ENCODE data around the gene KLRC2.
"Not testable (repeated sequence)": the region's sequence is repeated elsewhere in the genome, so short reads cannot be mapped to it uniquely, and the experiment has no call there.

The KLRC2 gene

DNA sequence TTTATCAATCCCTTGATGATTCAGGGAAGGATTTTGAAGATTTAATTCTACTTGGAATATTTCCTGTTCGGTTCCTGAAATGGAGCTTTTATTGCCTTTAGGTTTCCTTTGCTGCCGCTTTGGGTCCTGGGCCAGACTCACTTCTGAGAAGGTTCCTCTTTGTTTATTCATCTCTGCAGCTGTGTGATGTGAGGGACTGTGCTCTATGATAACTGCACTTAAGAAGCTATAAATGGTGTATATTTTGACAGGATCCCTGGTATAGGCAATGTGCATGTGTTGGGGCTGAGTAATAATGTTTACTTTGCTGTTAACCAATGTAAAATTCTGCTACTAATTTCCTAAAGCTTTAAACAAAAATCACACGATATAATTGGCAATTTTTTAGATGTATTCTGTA is at the start of gene KLRC2:
TSS of gene KLRC2 (minus strand) at position 195 of the 400 bp plus-strand sequence. CDS start at position 171, 24 bp downstream.
- H3K9me3 ChIP-seq (ENCODE audit: control insufficient read depth, insufficient read depth, low read depth, low read length); H3K9ac ChIP-seq (ENCODE audit: low read length); H3K4me3 ChIP-seq (ENCODE audit: low read depth, low read length): not testable (repeated sequence)

DNA sequence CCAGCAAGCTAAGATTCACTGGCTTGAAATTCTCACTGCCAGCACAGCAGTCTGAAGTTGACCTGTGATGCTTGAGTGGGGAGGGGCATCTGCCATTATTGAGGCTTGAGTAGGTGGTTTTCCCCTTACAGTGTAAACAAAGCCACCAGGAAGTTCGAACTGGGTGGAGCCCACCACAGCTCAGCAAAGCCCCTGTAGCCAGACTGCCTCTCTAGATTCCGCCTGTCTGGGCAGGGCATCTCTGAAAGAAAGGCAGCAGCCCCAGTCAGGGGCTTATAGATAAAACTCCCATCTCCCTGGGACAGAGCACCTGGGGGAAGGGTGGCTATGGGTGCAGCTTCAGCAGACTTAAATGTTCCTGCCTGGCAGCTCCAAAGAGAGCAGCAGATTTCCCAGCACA is 46.1 kb upstream of the KLRC2 start:
- not testable (repeated sequence) for H3K9ac ChIP-seq (ENCODE audit: low read length); H3K4me3 ChIP-seq (ENCODE audit: low read depth, low read length); H3K27me3 ChIP-seq (ENCODE audit: control insufficient read depth, insufficient read depth, low read length); H3K27ac ChIP-seq (ENCODE audit: low read depth, low read length); H3K4me1 ChIP-seq (ENCODE audit: control insufficient read depth, insufficient read depth, low read length); H3K36me3 ChIP-seq (ENCODE audit: control insufficient read depth, insufficient read depth, low read length)
- peaks cover 11% of the 10 kb centered on the region for H3K9me3 ChIP-seq (ENCODE audit: control insufficient read depth, insufficient read depth, low read depth, low read length)

More for the DNA sequence above, at the start of gene KLRC2:
- H3K27me3 ChIP-seq (ENCODE audit: control insufficient read depth, insufficient read depth, low read length); H3K27ac ChIP-seq (ENCODE audit: low read depth, low read length); H3K4me1 ChIP-seq (ENCODE audit: control insufficient read depth, insufficient read depth, low read length); H3K36me3 ChIP-seq (ENCODE audit: control insufficient read depth, insufficient read depth, low read length): not testable (repeated sequence)

DNA sequence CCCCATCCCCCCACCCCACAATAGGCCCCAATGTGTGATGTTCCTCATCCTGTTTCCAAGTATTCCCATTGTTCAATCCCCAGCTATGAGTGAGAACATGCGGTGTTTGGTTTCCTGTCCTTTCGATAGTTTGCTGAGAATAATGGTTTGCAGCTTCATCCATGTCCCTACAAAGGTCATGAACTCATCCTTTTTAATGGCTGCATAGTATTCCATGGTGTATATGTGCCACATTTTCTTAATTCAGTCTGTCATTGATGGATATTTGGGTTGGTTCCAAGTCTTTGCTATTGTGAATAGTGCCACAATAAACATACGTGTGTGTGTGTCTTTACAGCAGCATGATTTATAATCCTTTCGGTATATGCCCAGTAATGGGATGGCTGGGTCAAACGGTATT is 37.0 kb upstream of the KLRC2 start:
- H3K9me3 ChIP-seq (ENCODE audit: control insufficient read depth, insufficient read depth, low read depth, low read length); H3K27me3 ChIP-seq (ENCODE audit: control insufficient read depth, insufficient read depth, low read length); H3K4me3 ChIP-seq (ENCODE audit: low read depth, low read length); H3K9ac ChIP-seq (ENCODE audit: low read length); H3K27ac ChIP-seq (ENCODE audit: low read depth, low read length); H3K4me1 ChIP-seq (ENCODE audit: control insufficient read depth, insufficient read depth, low read length); H3K36me3 ChIP-seq (ENCODE audit: control insufficient read depth, insufficient read depth, low read length): not testable (repeated sequence)

DNA sequence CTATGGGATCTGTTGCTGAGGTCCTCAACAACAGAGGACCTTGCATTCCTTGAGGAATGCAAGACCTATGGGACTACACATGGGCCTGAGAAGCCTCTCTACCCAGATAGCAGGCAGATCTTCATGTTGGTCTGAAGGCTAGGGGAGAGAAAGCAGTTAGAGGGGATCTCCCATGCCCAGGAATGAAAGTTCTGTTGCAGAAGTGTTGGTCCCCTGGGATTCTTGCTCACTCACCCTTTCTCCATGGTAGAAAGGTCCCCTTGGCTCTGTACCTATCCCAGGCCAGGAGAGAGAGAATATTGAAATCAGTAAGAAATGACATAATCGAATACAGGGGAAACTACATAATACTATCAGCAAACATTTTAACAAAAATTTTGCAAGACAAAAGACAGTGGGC is 33.9 kb upstream of the KLRC2 start:
- no peaks in the 10 kb centered on the region for H3K36me3 ChIP-seq (ENCODE audit: control insufficient read depth, insufficient read depth, low read length)
- H3K9ac ChIP-seq (ENCODE audit: low read length): no peak overlapping the region
- H3K4me3 ChIP-seq (ENCODE audit: low read depth, low read length): no peak overlapping the region
- no peaks in the 10 kb centered on the region for H3K27me3 ChIP-seq (ENCODE audit: control insufficient read depth, insufficient read depth, low read length)
- H3K9me3 ChIP-seq (ENCODE audit: control insufficient read depth, insufficient read depth, low read depth, low read length): no peaks in the 10 kb centered on the region; the same call in none of the 2 replicates
- H3K27ac ChIP-seq (ENCODE audit: low read depth, low read length): no peak overlapping the region
- no peaks in the 10 kb centered on the region for H3K4me1 ChIP-seq (ENCODE audit: control insufficient read depth, insufficient read depth, low read length)

DNA sequence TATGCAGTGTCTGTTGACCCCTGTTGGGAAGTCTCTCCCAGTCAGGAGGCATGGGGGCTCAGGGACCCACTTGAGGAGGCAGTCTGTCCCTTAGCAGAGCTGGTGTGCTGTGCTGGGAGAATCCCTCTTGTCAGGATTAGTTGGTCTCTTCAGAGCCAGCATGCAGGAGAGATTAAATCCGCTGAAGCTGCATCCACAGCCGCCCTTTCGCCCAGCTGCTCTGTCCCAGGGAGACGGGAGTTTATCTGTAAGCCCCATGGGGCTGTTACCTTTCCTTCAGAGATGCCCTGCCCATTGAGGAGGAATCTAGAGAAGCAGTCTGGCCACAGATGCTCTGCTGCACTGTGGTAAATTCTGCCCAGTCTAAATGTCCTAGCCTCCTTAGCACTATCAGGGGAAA is 30.5 kb upstream of the KLRC2 start:
- H3K4me3 ChIP-seq (ENCODE audit: low read depth, low read length): no peak overlapping the region
- H3K9me3 ChIP-seq (ENCODE audit: control insufficient read depth, insufficient read depth, low read depth, low read length): no peaks in the 10 kb centered on the region; the same call in none of the 2 replicates
- no peaks in the 10 kb centered on the region for H3K4me1 ChIP-seq (ENCODE audit: control insufficient read depth, insufficient read depth, low read length)
- no peak overlapping the region for H3K27ac ChIP-seq (ENCODE audit: low read depth, low read length)
- no peak overlapping the region for H3K9ac ChIP-seq (ENCODE audit: low read length)
- H3K27me3 ChIP-seq (ENCODE audit: control insufficient read depth, insufficient read depth, low read length): no peaks in the 10 kb centered on the region
- H3K36me3 ChIP-seq (ENCODE audit: control insufficient read depth, insufficient read depth, low read length): no peaks in the 10 kb centered on the region

DNA sequence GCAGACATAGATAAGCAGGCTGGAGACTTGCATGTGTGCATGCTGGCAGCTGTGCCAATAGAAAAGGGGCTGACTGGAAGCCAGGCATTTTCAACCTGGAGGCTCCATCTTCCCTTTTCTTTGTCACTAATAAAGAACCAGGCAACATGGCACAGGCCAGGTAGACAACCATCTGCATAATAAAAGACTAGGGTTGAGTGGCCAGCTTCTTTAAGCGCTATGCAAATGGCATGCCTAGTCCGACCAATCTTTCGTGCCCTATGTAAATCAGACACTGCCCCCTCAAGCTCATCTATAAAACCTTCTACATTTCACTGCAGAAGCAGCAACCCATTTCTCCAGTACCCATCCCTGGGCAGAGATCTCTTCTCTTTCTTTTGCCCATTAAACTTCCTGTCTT is 21.9 kb upstream of the KLRC2 start:
- H3K36me3 ChIP-seq (ENCODE audit: control insufficient read depth, insufficient read depth, low read length): no peaks in the 10 kb centered on the region
- H3K4me1 ChIP-seq (ENCODE audit: control insufficient read depth, insufficient read depth, low read length): peaks cover 10% of the 10 kb centered on the region
- no peaks in the 10 kb centered on the region for H3K27me3 ChIP-seq (ENCODE audit: control insufficient read depth, insufficient read depth, low read length)
- H3K27ac ChIP-seq (ENCODE audit: low read depth, low read length): peak overlapping the region; percentile 73
- H3K9ac ChIP-seq (ENCODE audit: low read length): no peak overlapping the region
- H3K9me3 ChIP-seq (ENCODE audit: control insufficient read depth, insufficient read depth, low read depth, low read length): peaks cover 7% of the 10 kb centered on the region; the same call in 1 of the 2 replicates
- H3K4me3 ChIP-seq (ENCODE audit: low read depth, low read length): no peak overlapping the region

DNA sequence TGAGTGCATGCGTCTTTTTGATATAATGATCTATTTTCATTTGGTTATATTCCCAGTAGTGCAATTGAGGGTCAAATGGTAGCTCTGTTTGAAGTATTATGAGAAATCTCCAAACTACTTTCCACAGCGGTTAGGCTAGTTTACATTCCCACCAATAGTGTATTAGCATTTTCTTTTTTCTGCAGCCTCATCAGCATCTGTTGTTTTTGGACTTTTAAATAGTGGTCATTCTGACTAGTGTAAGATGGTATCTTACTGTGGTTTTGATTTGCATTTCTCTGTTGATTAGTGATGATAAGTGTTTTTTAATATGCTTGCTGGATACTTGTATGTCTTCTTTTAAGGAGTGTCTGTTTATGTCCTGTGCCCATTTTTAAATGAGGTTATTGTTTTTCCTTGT is 21.0 kb upstream of the KLRC2 start:
- H3K36me3 ChIP-seq (ENCODE audit: control insufficient read depth, insufficient read depth, low read length): no peaks in the 10 kb centered on the region
- no peaks in the 10 kb centered on the region for H3K27me3 ChIP-seq (ENCODE audit: control insufficient read depth, insufficient read depth, low read length)
- no peak overlapping the region for H3K27ac ChIP-seq (ENCODE audit: low read depth, low read length)
- peaks cover 7% of the 10 kb centered on the region; the same call in 1 of the 2 replicates for H3K9me3 ChIP-seq (ENCODE audit: control insufficient read depth, insufficient read depth, low read depth, low read length)
- H3K4me3 ChIP-seq (ENCODE audit: low read depth, low read length): no peak overlapping the region
- H3K9ac ChIP-seq (ENCODE audit: low read length): no peak overlapping the region
- H3K4me1 ChIP-seq (ENCODE audit: control insufficient read depth, insufficient read depth, low read length): peaks cover 10% of the 10 kb centered on the region

DNA sequence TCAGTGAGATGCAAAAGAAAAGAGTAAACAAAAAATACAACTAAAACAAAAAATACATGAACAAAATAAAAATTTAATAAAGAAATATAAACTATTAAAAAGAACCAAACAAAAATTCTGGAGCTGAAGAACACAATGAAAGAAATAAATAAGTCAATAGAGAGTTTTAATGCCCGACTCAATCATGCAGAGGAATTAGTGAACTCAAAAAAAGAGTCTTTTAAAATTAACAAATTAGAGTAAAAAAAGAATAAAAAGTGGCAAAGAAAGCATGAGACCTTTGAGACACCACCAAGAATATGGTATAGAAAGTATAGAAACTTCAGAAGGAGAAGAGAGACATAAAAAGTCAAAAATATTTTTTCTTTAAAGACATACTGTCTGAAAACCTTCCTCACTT is 20.0 kb upstream of the KLRC2 start:
- peaks cover 10% of the 10 kb centered on the region for H3K4me1 ChIP-seq (ENCODE audit: control insufficient read depth, insufficient read depth, low read length)
- H3K9ac ChIP-seq (ENCODE audit: low read length): no peak overlapping the region
- no peaks in the 10 kb centered on the region for H3K27me3 ChIP-seq (ENCODE audit: control insufficient read depth, insufficient read depth, low read length)
- no peak overlapping the region for H3K27ac ChIP-seq (ENCODE audit: low read depth, low read length)
- no peak overlapping the region for H3K4me3 ChIP-seq (ENCODE audit: low read depth, low read length)
- no peaks in the 10 kb centered on the region for H3K36me3 ChIP-seq (ENCODE audit: control insufficient read depth, insufficient read depth, low read length)
- H3K9me3 ChIP-seq (ENCODE audit: control insufficient read depth, insufficient read depth, low read depth, low read length): peaks cover 7% of the 10 kb centered on the region; the same call in 1 of the 2 replicates

DNA sequence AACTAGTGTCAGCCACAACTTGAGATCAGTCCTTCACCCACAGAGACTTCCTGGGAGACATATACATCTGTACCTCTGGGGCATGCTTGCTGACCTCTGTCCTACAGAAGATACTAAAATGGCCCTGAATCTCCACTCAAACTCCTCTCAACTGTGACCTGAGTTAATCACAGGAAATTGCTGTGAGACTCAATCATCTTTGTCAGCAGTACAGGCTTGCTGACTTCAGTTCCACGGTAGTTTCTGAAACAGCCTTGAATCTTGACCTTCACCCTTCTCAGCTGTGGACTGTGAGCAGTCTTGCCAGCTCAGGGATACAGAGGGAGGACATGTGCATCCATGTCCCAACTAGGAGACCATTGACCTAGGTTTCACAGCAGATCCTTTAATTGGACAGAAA is 18.7 kb upstream of the KLRC2 start:
- H3K9me3 ChIP-seq (ENCODE audit: control insufficient read depth, insufficient read depth, low read depth, low read length): peaks cover 7% of the 10 kb centered on the region; the same call in 1 of the 2 replicates
- H3K9ac ChIP-seq (ENCODE audit: low read length): no peak overlapping the region
- no peaks in the 10 kb centered on the region for H3K36me3 ChIP-seq (ENCODE audit: control insufficient read depth, insufficient read depth, low read length)

DNA sequence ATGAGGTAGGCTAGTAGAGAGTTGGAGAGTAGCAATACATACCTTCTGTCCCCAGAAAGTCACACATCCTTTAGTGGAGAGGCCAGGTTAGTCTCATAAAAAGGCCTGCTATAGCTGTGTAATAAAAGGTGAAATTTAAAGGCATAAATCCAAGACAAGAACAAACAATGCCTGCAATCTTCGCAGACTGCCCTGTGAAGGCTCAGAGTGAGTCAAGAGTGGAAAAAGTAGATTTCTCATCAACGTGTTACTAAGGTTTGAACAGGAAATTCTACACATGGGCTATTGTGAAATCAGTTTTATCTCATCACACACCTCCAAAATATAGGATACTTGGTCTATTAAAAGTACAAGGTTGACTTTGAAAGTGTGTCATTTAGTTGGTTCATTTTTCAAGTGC is 17.3 kb upstream of the KLRC2 start, which contains the start of gene KLRC1:
TSS of gene KLRC1 (minus strand) at position 222 of the 400 bp plus-strand sequence. CDS start 2,221 bp downstream, outside the sequence.
- peaks cover 7% of the 10 kb centered on the region; the same call in 1 of the 2 replicates for H3K9me3 ChIP-seq (ENCODE audit: control insufficient read depth, insufficient read depth, low read depth, low read length)
- H3K36me3 ChIP-seq (ENCODE audit: control insufficient read depth, insufficient read depth, low read length): no peaks in the 10 kb centered on the region
- H3K4me3 ChIP-seq (ENCODE audit: low read depth, low read length): no peak within 1 kb of the TSS
- H3K9ac ChIP-seq (ENCODE audit: low read length): no peak within 1 kb of the TSS
- H3K4me1 ChIP-seq (ENCODE audit: control insufficient read depth, insufficient read depth, low read length): peaks cover 9% of the 10 kb centered on the region
- H3K27me3 ChIP-seq (ENCODE audit: control insufficient read depth, insufficient read depth, low read length): no peaks in the 10 kb centered on the region
- no peak within 1 kb of the TSS for H3K27ac ChIP-seq (ENCODE audit: low read depth, low read length)

More for the DNA sequence above, 18.7 kb upstream of the KLRC2 start:
- H3K4me1 ChIP-seq (ENCODE audit: control insufficient read depth, insufficient read depth, low read length): peaks cover 10% of the 10 kb centered on the region
- H3K27me3 ChIP-seq (ENCODE audit: control insufficient read depth, insufficient read depth, low read length): no peaks in the 10 kb centered on the region
- no peak overlapping the region for H3K27ac ChIP-seq (ENCODE audit: low read depth, low read length)
- H3K4me3 ChIP-seq (ENCODE audit: low read depth, low read length): no peak overlapping the region

DNA sequence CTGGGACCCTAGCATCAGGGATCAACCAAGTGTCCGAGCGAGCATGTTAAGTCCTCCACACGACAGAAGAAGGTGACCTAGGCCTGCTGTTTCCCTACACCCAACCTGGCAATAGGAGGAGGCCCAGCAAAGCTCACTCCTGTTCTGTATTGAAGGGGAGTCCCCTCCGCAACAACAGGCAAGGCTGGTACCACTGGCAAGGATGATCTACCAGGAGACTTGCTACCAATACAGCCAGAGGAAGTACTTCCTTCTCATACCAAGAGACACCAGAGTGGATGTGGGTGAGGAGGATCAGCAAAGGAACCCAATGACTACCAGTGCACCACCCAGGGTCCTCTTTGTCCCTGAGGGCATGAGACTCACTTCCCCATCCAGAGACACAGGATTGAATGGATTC is 12.4 kb upstream of the KLRC2 start:
- Histone ChIP-seq H3K27ac (ENCODE audit: low read depth, low read length) (no peak overlapping the region), H3K4me3 (ENCODE audit: low read depth, low read length) (no peak overlapping the region), H3K36me3 (ENCODE audit: control insufficient read depth, insufficient read depth, low read length) (no peaks in the 10 kb centered on the region), H3K27me3 (ENCODE audit: control insufficient read depth, insufficient read depth, low read length) (no peaks in the 10 kb centered on the region), H3K9me3 (ENCODE audit: control insufficient read depth, insufficient read depth, low read depth, low read length) (no peaks in the 10 kb centered on the region), H3K9ac (ENCODE audit: low read length) (no peak overlapping the region), H3K4me1 (ENCODE audit: control insufficient read depth, insufficient read depth, low read length) (no peaks in the 10 kb centered on the region)

DNA sequence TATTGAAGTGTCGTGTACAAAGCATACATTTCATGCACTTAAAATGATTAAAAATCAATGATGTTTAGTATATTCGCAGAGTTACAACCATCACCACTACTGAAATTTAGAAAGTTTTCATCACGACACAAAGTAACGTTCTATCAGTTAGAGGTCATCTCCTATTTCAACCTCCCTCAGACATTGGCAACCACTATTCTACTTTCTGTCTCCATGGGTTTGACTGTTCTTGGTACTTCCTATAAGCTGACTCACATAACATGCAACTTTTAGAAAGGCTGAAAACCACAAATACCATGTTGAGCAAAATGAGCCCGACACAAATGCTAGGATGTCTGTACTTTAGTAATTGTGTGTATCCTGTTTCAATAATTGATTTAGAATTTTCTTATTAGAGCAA is 10.2 kb upstream of the KLRC2 start:
- H3K9ac ChIP-seq (ENCODE audit: low read length); H3K4me1 ChIP-seq (ENCODE audit: control insufficient read depth, insufficient read depth, low read length); H3K9me3 ChIP-seq (ENCODE audit: control insufficient read depth, insufficient read depth, low read depth, low read length); H3K27me3 ChIP-seq (ENCODE audit: control insufficient read depth, insufficient read depth, low read length); H3K4me3 ChIP-seq (ENCODE audit: low read depth, low read length); H3K27ac ChIP-seq (ENCODE audit: low read depth, low read length); H3K36me3 ChIP-seq (ENCODE audit: control insufficient read depth, insufficient read depth, low read length): not testable (repeated sequence)
